Cardiac fibroblast (primary cell): ENCODE measurements around the gene RTL5.

ENCODE experiments used
- DNase-seq, 2 donors: peaks; one replicate each; pipeline versions ENCODE4 v3.0.0 to v3.0.0-alpha.2; 2010; ENCODE audit warnings: low read depth in 2 of 2
- H3K4me3 ChIP-seq, 2 donors: replicated peaks in 1 of 2; 1 replicate in 1 of 2; 2 replicates in 1 of 2; pipeline ENCODE4 v1.5.1; 2011; ENCODE audit warnings: low read depth in 2 of 2, low read length in 2 of 2, mild to moderate bottlenecking in 2 of 2, moderate library complexity in 1 of 2
- CTCF ChIP-seq: IDR thresholded peaks from one replicate; pipeline ENCODE4 v1.5.1; 2011; ENCODE audit warnings: low read depth, mild to moderate bottlenecking, low read length, inconsistent platforms

RTL5 gene

GRCh38 chrX:72102126-72102525, 29.6 kb downstream of the RTL5 start:
- DNase-seq = no peak
- TF ChIP-seq CTCF = no peak
- H3K4me3 ChIP-seq = no peak overlapping the region

DNA sequence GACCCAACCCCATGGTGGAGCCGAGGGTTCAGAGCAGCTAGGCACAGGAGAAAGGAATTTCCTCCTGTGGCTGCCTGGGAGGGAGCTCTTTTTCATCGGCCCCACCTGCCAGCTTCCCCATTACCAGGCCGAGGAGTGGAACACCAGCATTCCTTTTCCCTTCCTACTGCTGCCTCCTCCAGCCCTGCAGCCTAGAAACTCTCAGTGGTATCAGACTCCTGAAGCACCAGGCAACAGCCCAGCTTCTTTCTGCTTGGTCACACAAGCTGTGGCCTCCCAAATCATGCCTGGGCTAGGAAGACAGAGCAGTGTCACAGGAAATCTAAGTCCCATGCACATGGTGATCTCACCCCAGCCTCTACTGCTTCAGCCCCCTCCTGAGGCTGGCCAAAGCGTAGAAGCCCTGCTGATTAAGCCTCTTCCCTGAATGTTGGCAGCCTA, 30.1 kb downstream of the RTL5 start:
- DNase-seq = no peak
- no peak for TF ChIP-seq CTCF
- no peak overlapping the region for H3K4me3 ChIP-seq

- no peak overlapping the region for H3K4me3 ChIP-seq
- no peak for TF ChIP-seq CTCF
- no peak for DNase-seq
Observed at GRCh38 chrX:72100824-72101351, 30.8 kb downstream of the RTL5 start.

DNA sequence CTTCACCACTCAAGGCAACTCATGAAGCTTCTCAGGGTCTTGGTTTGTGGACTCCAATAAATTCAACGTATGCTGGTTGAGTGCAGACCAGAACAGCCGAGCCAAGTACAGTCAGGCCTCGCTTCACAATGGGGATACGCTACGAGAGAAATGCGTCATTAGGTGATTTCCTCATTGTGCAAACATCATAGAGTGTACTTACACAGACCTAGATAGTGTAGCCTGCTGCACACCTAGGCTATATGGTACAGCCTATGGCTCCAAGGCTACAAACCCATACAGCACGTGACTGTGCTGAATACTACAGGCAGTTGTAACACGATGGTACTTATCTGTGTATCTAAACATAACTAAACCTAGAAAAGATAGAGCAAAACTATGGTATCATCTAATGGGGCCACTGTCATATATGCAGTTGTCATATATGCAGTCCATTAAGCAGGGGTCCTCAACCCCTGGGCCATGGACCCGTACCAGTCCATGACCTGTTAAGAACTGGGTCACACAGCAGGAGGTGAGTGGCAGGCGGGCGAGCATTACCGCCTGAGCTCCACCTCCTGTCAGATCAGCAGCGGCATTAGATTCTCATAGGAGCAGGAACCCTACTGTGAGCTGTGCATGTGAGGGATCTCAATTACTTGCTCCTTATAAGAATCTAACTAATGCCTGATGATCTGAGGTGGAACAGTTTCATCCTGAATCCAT, 31.5 kb downstream of the RTL5 start:
- DNase-seq = no peak
- H3K4me3 ChIP-seq = no peak overlapping the region
- no peak for TF ChIP-seq CTCF

DNA sequence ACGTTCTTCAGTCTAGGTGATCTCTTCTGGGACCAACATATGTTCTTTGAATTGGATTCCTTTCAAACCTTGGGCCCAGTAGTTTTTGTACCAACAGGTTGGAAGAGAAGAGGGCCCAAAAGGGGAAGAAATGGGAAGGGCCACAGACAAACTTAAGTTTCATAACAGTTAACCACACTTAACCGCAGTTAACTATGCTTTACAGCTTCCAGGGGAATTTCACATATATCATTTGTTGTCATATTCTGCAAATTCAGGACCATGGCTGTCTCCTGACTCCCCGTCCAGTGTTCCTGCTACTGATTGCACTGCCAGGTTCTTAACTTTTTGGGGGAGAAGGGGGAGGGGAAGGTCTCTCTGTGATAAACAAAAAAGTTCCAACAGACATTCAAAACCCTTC, 34.6 kb downstream of the RTL5 start:
- H3K4me3 ChIP-seq = no peak overlapping the region
- no peak for TF ChIP-seq CTCF

GRCh38 chrX:72095370-72095769, 36.3 kb downstream of the RTL5 start:
- no peak overlapping the region for H3K4me3 ChIP-seq
- no peak for DNase-seq
- TF ChIP-seq CTCF = no peak

More for the DNA sequence above, 34.6 kb downstream of the RTL5 start:
- DNase-seq = no peak
